GM12864 (cell line): Measurements from ENCODE around the gene TMEM255B.

Experiments
- DNase-seq: peaks from one replicate; pipeline ENCODE4 v3.0.0-alpha.2; 2011; ENCODE audit warnings: low read depth
- H3K4me3 ChIP-seq: 2 replicates; pipeline ENCODE4 v1.5.1; 2011; ENCODE audit warnings: mild to moderate bottlenecking, low read depth, low read length, control low read depth
- CTCF ChIP-seq: IDR thresholded peaks from 2 replicates; pipeline ENCODE4 v1.5.1; 2011; ENCODE audit warnings: low read depth, mild to moderate bottlenecking, moderate library complexity, low read length, control low read depth, inconsistent platforms; ENCODE audit errors: missing control alignments

TMEM255B gene

DNA sequence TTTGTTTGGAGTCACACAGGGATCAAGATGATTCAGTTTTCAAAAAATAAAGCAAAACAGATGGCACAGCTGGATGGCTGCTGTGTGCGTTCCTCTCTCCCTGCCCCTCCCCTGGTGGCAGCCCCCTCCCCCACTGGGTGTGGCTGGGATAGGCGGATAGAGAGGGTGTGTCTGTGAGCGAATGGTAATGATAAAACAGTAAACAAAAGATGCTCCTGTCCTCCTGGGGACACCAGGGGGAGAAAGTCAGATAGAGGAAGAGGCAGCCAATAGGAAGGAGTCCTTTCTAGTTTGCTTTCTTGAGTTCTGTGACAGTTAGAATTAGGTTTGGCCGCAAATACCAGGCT lies 6.5 kb downstream of the TMEM255B start:
- no peak for DNase-seq
- TF ChIP-seq CTCF, result no peak

GRCh38 chr13:113766035-113766800 lies 7.2 kb downstream of the TMEM255B start:
- TF ChIP-seq CTCF, result no peak
- no peak for DNase-seq
- no peak overlapping the region for H3K4me3 ChIP-seq

More for the DNA sequence above, 6.5 kb downstream of the TMEM255B start:
- H3K4me3 ChIP-seq, result no peak overlapping the region

GRCh38 chr13:113767366-113767765 lies 8.3 kb downstream of the TMEM255B start:
- no peak for DNase-seq
- no peak overlapping the region for H3K4me3 ChIP-seq

GRCh38 chr13:113768018-113768905 lies 9.2 kb downstream of the TMEM255B start:
- no peak overlapping the region for H3K4me3 ChIP-seq
- DNase-seq, result no peak
- no peak for TF ChIP-seq CTCF

More at GRCh38 chr13:113767366-113767765, 8.3 kb downstream of the TMEM255B start:
- no peak for TF ChIP-seq CTCF

DNA sequence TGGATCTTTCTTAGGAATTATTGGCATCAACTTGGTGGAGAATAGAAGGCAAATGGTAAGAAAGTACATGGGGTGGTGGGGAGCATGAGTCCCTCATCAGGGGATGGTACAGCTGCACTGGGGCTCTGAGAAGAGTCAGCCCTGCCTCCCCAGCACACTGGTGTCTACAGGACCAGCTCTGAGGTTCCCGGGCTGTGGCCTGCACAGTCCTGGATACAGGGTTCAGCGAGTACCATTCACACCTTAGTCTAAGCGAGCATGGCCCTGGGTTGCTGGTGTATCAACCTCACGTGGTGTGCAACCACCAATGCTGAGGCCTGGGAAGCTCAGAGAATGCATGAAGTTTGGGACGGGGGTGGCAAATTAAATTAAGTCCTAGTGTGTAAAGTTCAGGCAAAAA lies 10.1 kb downstream of the TMEM255B start:
- DNase-seq, result no peak
- H3K4me3 ChIP-seq, result no peak overlapping the region
- TF ChIP-seq CTCF, result no peak

GRCh38 chr13:113769881-113770280 lies 10.9 kb downstream of the TMEM255B start:
- no peak for TF ChIP-seq CTCF
- no peak for DNase-seq
- no peak overlapping the region for H3K4me3 ChIP-seq

DNA sequence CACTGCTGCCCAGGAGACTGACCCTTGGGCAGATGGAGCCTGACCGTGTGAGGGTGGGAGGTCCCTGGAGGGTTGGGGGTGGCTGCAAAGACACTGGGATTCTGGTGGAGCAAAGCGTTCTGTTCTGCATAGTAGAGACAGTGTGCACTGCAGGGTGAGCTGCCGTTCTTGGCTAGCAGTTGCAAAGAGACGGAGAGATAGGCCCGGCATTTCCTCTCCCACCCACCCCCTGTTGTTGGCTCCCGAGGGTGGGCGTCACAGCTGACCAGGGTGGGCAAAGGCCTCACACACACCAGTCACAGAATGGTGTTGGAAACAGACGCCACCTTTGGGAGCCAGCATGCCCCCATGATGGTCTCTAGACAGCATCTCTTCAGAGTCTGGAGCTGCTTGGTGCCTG lies 11.4 kb downstream of the TMEM255B start:
- DNase-seq, result no peak
- TF ChIP-seq CTCF, result no peak

More for the DNA sequence above, 11.4 kb downstream of the TMEM255B start:
- no peak overlapping the region for H3K4me3 ChIP-seq
